Left ventricle myocardium inferior (tissue), 1 donor: ENCODE measurements around the gene ARL9. TPM values are rescaled to one million over a fixed set of nuclear protein-coding genes. Genes with fewer than 3 reads are reported as not detected.

Source experiments
- DNase-seq: peaks from one replicate; pipeline ENCODE4 v3.0.0-alpha.2; 2020
- H3K27ac ChIP-seq: fragments of 200-600 bp; replicated peaks from 2 replicates; pipeline ENCODE4 v1.8.0; 2021
- H3K27me3 ChIP-seq: fragments of 200-600 bp; 2 replicates; pipeline ENCODE4 v1.8.0; 2021; ENCODE audit warnings: low read depth
- H3K36me3 ChIP-seq: fragments of 200-600 bp; 2 replicates; pipeline ENCODE4 v1.8.0; 2021
- H3K4me1 ChIP-seq: fragments of 200-600 bp; 2 replicates; pipeline ENCODE4 v1.8.0; 2021
- H3K4me3 ChIP-seq: fragments of 200-600 bp; 2 replicates; pipeline ENCODE4 v1.8.0; 2021; ENCODE audit warnings: mild to moderate bottlenecking, moderate library complexity
- H3K9me3 ChIP-seq: fragments of 200-600 bp; replicated peaks from 2 replicates; pipeline ENCODE4 v1.8.0; 2021
- CTCF ChIP-seq: fragments of 200-600 bp; IDR thresholded peaks from 2 replicates; pipeline ENCODE4 v1.8.0; 2021; ENCODE audit warnings: antibody characterized with exemption, mild to moderate bottlenecking, borderline replicate concordance
- intact Hi-C: fragments of 100-400 bp; cut with micrococcal nuclease; formaldehyde crosslinking; loops from one replicate; pipeline ENCODE4 v1.11.0; 2022
- total RNA-seq: library from RNA; stranded (reverse); fragmentation: NEBNext Ultra II Directional; extraction: Animal tissue kit (Norgen Biotek cat#: 25700); gene quantifications from one replicate; pipeline ENCODE4 v1.2.1, GENCODE V29; 2021
- donor health status: DM: no; HTN: yes; CAD: no; lungs with severe emphysema.

The ARL9 gene
- total RNA-seq, 1 donor from 2014 or later: not detected

- DNase-seq: no peak
- intact Hi-C loops: no loop called here
- H3K36me3 ChIP-seq: peaks cover 47% of the 10 kb centered on the region
- no peak overlapping the region for H3K4me3 ChIP-seq
- no peak overlapping the region for H3K27ac ChIP-seq
- H3K9me3 ChIP-seq: no peaks in the 10 kb centered on the region
- H3K4me1 ChIP-seq: peaks cover 48% of the 10 kb centered on the region
- no peaks in the 10 kb centered on the region for H3K27me3 ChIP-seq
- no peak for TF ChIP-seq CTCF
Measured at GRCh38 chr4:56469489-56470210, 35.9 kb upstream of the ARL9 start.

- no peak overlapping the region for H3K4me3 ChIP-seq
Measured at GRCh38 chr4:56475917-56476316, 29.7 kb upstream of the ARL9 start.

GRCh38 chr4:56477192-56477702 is 28.3 kb upstream of the ARL9 start:
- H3K9me3 ChIP-seq: no peaks in the 10 kb centered on the region
- DNase-seq: no peak
- H3K4me3 ChIP-seq: no peak overlapping the region
- H3K27ac ChIP-seq: no peak overlapping the region
- no peaks in the 10 kb centered on the region for H3K27me3 ChIP-seq
- intact Hi-C loops: no loop called here
- TF ChIP-seq CTCF: no peak
- peaks cover 99% of the 10 kb centered on the region for H3K36me3 ChIP-seq
- no peaks in the 10 kb centered on the region for H3K4me1 ChIP-seq

More at GRCh38 chr4:56475917-56476316, 29.7 kb upstream of the ARL9 start:
- H3K9me3 ChIP-seq: no peaks in the 10 kb centered on the region
- no peak overlapping the region for H3K27ac ChIP-seq
- no peak for DNase-seq
- H3K4me1 ChIP-seq: no peaks in the 10 kb centered on the region
- no peak for TF ChIP-seq CTCF
- H3K27me3 ChIP-seq: no peaks in the 10 kb centered on the region
- peaks cover 99% of the 10 kb centered on the region for H3K36me3 ChIP-seq
- intact Hi-C loops: no loop called here

- intact Hi-C loops: no loop called here
- Histone ChIP-seq H3K36me3 (peaks cover 99% of the 10 kb centered on the region), H3K9me3 (no peaks in the 10 kb centered on the region), H3K27ac (no peak overlapping the region), H3K27me3 (no peaks in the 10 kb centered on the region), H3K4me1 (no peaks in the 10 kb centered on the region), H3K4me3 (no peak overlapping the region)
- no peak for TF ChIP-seq CTCF
- DNase-seq: no peak
Measured at GRCh38 chr4:56480691-56481090, 24.9 kb upstream of the ARL9 start.

GRCh38 chr4:56496241-56496640 is 9.3 kb upstream of the ARL9 start:
- intact Hi-C loops: no loop called here
- Histone ChIP-seq H3K27ac (no peak overlapping the region), H3K36me3 (peaks cover 99% of the 10 kb centered on the region), H3K4me1 (no peaks in the 10 kb centered on the region), H3K4me3 (no peak overlapping the region), H3K27me3 (no peaks in the 10 kb centered on the region), H3K9me3 (no peaks in the 10 kb centered on the region)
- no peak for TF ChIP-seq CTCF
- DNase-seq: no peak
